HG03558 (cell line): Measurements from ENCODE around the gene FAM114A1.

Experiments used
- ATAC-seq: cut with Tn5 transposase; IDR thresholded peaks from one replicate; pipeline ENCODE4 v1.9.1; 2021; ENCODE audit warnings: moderate number of reproducible peaks; ENCODE audit not compliant: unreplicated experiment; ENCODE audit errors: extremely low read depth

FAM114A1 gene

DNA sequence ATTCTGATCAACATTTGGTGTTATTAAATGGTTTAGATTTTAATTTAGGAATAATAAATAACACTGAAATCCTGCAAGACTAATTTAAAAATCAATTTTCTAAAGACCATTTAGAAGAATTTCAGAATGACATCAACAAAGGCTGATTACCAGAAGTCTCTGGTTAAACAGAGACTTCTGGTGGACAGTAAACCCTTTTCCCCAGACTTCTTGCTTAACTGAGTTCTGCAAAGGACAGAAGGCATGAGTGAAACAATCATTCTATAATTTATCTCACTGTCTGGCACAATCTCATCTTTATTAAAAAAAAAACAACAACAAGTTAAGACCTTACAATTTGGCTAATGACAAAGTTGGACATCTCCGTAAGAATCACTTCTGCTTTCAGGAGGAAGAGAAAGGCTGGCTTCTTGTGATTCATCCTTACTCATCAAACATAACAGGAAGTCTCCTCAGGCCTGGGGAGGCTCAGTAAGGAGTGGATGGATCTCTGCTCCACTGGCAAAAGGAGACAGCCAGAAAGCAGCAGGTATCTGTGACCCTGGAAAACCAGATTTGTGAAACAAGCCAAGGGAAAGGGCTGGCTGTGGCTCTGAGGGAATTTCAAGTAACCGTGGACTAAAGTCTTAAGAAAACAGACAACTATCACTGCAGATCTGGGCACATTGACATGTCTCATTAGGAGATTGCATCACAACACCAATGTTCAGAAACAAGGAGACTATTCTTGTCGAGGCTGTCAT, 10.1 kb upstream of the FAM114A1 start:
- ATAC-seq, result peak; percentile 44

DNA sequence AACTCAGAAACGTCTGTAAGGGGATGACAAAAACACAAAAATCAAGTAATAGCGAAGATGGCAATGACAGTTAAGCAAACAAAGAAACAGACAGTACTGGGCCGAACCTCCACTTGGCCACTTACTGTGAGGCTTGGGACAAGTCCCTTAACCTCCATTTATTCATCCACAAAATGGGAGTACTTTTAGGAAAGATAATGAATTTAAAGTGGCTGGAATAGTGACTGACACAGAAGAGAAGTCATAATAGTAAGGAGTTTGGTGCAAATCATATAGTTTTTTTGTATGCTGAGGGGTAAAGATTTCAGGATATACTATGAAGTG, 9.5 kb upstream of the FAM114A1 start:
- no peak for ATAC-seq

DNA sequence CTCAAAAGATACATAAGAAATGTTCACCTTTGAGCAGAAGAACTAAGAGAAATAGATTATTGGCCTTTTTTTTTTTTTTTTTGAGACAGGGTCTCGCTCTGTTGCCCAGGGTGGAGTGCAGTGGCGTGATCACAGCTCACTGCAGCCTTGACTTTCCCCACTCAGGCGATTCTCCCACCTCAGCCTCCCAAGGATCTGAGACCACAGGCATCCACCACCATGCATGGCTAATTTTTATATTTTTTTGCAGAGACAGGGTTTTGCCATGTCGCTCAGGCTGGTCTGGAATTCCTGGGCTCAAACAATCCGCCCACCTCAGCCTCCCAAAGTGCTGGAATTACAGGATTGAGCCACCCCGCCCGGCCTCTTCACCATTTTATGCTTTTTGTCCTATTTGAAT, 8.1 kb upstream of the FAM114A1 start:
- no peak for ATAC-seq

DNA sequence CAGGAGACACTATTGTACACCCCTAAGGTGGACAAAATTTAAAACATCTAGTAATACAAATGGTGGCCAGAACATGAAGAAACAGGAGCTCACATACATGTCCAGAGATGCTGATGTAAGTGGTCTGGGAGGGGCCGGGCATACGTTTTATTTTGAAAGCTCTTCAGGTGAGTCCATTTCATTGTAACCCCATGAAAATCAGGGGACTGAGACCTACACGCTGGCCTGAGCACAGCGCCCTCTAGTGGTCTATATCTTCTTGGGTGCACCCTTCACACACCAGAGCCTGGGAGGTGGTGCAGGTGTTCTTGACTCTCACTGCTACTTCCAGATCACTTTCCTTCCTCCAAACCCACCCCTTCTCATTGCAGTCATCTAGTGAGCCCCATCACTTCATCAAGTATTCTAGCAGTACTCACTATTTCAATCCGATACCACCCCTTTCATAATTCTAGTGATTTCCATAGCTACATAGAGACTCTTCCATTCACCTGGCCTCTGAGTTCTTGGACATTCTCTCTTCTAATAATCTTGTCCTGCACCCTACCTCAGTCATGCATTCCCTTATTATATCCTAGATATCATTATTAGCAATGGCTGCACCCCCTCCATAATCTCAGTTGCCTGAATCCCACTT, 6.7 kb upstream of the FAM114A1 start:
- no peak for ATAC-seq

DNA sequence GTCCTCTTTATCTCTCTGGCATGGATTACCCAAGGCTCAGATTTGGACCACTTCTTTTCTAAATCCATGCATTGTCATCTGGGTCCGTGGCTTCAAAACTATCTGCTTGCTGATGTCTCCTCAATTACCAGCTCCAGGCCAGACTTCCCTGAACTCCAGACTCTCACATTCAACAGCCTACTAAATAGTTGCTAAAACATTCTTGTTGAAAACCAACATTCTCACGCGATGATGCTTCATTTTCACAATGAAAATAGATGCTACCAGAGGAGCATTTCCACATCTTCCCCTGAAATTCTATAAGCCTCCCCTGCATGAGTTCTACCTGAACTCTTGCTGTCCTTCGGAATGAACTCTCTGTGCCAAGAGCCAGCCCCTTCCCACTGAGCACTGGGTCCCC, 5.8 kb upstream of the FAM114A1 start:
- no peak for ATAC-seq

DNA sequence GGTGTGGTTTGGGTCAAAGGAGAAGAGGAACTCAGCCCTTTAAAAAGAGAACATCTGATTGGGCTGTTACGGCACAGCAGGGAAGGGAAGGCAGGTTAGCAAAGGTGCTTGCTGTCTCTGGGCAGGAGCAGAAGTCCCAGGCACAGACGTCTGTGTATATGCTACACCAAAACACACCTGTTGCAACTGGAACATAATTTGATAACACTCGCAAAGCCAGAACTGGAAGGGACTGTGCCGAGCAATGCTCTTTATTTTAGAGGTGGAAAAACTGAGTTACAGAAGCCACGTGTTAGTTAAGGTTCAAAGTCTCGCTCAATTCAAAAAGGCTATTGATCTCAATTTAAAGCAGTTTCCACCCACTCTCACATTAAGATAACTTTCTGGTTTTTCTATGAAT, 2.2 kb upstream of the FAM114A1 start:
- no peak for ATAC-seq

DNA sequence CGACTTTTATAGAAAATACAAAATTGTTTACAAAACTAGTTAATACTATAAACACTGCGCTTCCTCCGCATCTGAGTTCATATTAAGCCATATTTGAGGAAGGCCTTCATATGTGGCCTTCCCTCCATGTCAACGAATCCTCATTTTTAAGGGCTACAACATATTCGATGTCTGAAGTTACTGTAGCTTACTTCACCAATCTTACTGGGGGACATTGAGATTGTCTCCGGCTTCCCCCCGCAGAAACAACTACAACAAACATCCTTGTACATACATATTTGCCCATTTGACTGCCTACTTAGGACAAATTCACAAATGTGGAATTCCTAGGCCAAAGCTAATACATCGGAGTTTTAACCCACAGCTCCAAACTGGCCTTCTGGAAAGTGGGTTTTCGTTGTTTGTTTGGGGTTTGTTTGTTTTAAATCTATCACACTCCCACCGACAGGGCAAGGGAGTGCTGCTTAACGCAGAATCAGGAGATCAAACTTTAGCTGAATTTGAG, 581 bp upstream of the FAM114A1 start:
- ATAC-seq, result no peak

DNA sequence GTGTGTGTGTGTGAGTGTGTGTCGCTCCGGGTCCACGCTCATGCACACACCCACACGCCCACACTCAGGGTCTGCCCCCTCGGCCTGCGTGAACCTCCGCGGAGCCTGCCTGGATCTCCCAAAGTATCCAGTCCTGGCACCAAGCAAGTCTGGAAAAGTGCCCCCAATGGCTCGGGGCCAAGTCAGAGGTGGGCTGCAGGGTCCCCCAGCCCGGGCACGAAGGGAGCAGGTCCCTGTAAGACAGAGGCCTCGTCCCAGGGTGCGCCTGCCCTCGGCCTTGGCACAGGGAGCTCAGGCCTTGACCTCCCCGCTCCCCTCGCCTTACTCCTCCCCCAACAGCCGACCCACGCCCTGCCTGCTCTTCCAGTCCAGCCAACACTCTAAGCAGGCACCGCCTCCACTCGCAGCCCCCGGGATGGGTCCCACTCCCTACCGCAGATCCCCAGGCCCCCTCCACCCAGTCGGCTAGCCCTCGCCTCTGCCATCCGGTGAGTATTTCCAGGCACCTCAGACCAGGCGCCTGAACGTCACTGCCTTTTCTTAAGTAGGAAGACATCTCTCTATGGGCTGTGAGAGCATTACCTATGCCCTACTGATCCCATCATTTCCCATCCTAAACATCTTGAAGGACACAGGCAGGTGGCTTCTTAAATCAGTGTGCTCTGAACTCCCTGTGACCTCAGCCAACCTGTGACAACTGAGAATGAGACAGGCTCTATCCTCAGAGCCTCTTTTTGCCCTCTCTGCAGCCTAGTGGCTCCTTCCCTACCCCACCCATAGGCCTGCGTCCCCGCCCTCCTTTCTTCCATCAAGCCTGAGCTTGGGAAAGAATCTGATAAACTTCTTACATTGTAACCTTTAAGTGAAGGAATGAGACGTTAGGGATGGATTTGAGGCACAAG, 704 bp downstream of the FAM114A1 start:
- no peak for ATAC-seq

DNA sequence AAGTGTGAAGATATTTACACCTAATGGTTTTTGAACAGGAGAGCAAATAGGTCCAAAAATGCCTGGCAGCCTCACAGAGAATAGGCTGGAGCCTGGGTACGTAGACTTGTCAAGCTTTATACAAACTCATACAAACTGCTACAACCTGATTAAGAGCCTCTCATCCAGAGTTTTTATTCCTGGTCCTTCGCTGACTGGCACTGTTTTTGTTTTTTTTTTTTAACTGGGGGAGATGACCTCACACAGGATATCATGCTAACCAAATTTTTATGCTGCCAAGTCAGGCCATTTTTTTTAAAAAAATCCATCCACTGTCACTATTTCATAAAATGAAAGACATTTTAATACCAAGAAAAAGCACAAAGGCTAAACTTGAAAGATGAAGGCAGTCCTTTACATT, 1.9 kb downstream of the FAM114A1 start:
- ATAC-seq, result no peak

DNA sequence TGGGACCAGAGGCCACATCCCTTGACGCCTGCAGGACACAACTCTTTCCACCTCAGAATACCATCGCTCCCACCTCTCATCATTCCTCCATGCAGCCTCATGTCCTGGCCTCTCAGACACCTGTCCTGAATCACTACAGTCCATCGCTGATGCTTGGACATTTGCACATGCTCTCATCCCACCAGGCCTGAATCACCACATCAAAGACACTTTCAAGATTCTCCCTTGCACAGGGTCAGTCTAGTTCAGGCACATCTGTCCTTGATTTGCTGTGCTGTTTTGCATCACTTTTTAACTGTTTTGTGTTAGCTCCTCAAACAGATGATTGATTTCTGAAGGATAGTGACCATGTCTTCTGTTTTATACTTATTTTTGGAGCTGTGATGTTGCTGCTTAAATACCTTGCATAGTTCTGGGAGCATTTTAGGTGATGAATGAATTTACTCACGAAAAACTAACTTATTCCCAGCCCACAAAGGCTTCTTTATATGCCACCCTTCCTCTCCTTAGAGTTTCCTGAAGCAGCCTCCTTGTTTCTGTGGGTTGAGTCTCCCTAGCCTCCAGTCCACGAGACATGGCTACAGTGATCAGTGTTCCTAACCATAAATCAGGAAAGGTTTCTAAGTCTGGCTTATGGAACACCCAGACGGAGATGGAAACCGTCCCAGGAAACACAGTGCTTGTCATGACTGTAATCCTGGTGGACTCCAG, 2.6 kb downstream of the FAM114A1 start:
- no peak for ATAC-seq

DNA sequence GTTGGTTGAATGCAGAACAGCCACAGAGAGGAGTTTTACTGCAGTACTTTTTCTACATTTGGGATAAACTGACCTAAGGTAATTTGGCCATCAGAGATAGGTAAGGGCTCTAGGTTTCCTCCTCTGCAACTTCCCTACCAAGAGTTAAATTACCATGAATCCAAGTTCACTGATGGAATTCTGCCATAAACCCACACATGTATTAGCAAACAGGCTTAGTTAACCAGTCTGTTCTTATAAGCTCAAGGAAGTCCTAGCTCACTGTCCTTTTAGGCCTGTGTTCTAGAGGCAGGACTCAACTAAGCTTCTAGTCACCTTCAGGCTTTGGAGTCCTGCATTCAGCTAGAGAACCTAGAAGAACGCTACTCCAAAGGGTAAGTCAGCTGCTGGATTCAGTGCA, 4.0 kb downstream of the FAM114A1 start:
- no peak for ATAC-seq

DNA sequence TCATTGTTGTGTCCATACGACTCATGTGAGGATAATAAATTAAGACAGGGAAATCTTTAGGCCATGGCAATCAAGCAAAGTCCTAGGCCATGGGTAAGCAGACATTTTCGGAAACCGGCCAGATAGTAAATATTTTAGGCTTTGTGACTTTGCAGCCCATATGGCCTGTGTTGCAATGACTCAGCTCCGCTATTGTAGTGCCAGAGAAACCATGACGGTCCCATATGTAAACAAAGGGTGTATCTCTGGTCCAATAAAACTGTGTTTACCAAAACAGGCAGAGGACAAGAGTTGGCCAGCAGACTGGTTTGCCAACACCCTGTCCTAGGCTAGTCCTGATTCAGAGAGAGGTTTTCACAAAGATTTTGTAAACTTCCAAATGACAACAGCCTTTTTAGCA, 5.0 kb downstream of the FAM114A1 start:
- ATAC-seq, result no peak

DNA sequence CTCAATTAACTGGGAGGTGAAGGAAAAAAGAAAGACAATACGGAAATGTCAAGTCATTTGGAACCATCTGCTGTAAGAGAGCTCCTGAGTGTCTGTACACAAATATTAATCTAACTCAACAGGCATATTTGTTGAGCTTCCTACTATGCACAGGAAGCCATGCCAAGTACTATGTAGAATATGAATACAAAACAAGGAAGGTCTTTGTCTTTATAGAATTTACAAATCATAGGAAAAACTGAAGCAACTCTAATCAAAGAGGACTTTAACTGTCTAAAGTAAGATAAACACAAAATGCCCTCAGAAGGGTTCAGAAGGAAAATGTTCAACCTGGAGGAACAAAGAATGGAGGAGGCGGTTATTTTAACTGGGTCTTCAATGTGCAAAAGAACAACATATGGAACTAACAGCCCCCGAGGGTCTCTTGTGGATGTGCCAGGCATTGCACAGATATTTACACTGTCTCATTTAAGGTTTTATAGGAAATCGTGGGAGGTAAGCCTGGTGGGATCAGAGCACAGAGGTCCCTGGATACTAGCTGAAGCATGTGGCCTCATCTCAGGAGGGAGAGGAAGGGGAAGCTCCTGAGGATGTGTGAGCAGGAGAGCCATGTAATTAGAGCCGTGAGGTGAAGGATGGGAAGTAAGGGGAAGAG, 5.8 kb downstream of the FAM114A1 start:
- no peak for ATAC-seq

DNA sequence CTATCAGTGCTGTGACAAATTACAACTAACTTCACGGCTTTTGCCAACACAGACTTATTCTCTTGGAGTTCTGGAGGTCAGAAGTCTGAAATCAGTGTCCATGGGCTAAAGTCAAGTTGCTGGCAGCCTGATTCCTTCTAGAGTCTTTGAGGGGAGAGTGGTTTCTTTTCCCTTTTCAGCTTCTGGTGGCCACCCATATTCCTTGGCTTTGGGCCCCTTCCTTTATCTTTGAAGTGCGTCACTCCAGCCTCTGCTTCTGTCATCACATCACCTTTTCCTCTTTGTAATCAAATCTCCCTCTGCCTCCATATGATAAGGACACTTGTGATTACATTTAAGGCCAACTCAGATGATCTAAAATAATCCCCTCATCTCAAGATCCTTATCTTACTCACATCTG, 9.0 kb downstream of the FAM114A1 start:
- no peak for ATAC-seq

DNA sequence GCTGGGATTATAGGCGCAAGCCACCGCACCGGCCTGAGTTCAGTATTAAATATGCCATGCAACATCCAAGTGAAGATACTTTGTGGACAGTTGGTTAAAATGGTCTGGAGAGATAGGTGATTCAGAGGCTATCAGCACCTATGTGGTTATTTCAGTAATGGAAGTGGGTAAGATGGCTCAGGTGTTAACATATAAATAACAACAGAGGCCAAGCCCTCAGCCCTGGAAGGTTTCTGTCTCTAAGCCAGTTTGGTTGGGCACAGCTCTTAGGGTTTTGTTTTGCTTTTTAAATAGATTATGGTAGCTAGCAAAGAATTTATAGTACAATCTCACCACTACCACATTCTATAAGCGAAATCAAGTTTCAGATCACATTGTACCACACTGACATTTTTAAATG, 16.6 kb downstream of the FAM114A1 start:
- ATAC-seq, result no peak

DNA sequence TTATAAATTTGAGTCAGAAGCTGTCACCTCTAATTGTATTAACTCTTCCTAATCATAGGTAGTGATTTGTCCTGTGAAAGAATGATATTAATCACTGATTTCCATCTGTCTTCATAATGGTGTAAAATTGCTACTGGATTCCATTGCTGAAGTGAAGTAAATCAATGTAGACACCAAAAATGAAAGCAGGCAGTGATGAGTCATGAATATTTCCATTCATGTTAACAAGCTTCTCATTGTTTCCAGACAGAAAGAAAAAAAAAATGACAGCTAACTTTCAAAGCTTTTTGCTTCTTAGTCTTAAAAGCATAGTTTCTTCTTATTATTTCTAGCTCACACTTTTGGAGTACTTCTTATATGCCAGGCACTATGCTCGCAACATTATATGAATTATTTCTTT, 21.5 kb downstream of the FAM114A1 start:
- ATAC-seq, result no peak

DNA sequence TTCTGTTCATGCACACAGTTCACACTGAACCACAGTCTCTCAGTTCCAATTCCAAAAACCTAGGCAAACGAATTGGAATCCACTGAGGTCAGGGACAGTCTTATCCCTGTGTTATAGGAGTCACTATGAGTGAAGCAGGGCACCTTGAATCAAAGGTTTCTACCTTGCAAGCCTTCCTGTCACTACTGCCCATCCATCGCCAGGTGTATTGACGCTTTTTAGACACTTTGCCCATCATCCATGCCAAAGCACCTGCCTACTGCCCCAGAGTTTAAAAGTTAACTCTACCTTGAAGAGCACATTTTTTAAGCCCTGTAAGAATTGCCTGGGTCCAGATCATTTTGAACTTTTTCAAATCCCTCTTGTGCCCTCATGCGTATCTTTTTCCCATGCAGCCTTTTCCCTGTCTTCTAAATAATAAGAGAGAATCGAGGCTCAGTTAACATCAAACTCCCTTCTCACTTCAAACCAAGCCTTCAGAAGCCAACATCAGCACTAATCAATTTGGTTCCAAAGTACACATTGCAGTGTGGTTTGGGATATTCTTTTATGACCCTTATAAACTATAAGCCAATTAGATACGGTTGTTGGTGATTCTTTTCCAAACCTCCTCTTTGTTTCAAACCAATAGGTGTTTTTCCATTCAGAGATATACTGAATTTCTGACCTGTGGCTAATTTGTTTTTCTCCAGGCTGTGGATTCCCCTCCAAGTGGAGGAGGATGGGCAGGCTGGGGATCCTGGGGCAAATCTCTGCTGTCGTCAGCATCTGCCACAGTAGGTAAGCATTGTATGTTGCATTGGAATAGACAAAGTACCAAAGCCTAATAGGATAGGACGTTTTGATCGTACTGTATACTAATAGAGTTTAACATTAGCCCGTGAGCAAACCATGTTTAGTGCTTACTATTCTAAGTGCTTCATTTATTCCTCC, 23.7 kb downstream of the FAM114A1 start:
- ATAC-seq, result no peak

DNA sequence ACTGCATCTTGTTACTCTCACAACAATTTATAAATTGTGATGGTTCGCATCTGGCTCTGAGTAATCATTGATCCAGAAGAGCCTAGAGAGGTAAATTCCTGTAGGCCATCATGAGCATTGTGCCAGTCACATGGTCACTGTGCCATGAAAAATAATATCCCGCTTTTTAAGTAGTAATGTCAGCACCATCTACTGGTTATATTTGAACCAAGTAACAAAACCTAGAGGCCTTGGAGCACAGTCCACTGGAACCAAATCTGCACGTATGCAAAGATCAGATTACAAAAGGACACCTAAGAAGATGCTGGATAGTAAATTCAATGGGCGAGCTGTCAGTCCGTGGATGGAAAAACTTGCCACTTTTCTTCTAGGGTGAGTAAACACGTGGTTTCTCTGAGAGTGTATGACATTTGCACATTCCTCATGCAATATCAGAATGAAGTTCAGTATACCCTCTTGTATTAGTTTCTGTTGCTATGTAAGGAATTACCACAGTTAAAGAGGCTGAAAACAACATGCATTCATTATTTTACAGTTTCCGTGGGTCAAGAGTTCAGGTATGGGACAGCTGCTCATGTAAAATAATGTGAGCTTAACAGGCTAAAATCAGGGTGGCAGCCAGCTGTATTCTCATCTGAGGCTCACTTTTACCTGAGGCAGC, 26.8 kb downstream of the FAM114A1 start:
- ATAC-seq, result no peak
